Duodenal mucosa (tissue), 2 donors: Measurements from ENCODE around the gene IL17REL.

Experiments
- H3K27ac ChIP-seq: one replicate; pipeline ENCODE4 v1.7.0; 2013; ENCODE audit warnings: low read depth, low read length
- H3K27me3 ChIP-seq, 2 donors: one replicate each; pipeline ENCODE4 v1.7.0; 2013; ENCODE audit warnings: low read length in 2 of 2, control low read depth in 1 of 2; ENCODE audit not compliant: insufficient read depth in 2 of 2, control insufficient read depth in 1 of 2
- H3K36me3 ChIP-seq, 2 donors: one replicate each; pipeline ENCODE4 v1.7.0; 2013; ENCODE audit warnings: low read length in 2 of 2, control low read depth in 1 of 2; ENCODE audit not compliant: insufficient read depth in 2 of 2, control insufficient read depth in 1 of 2
- H3K4me1 ChIP-seq, 2 donors: one replicate each; pipeline ENCODE4 v1.7.0; 2013; ENCODE audit warnings: low read length in 2 of 2, control low read depth in 1 of 2; ENCODE audit not compliant: insufficient read depth in 2 of 2, control insufficient read depth in 1 of 2
- H3K4me3 ChIP-seq, 2 donors: one replicate each; pipeline ENCODE4 v1.7.0; 2013; ENCODE audit warnings: low read length in 2 of 2, low read depth in 1 of 2
- H3K9ac ChIP-seq, 2 donors: one replicate each; pipeline ENCODE4 v1.7.0; 2013; ENCODE audit warnings: low read length in 2 of 2, low read depth in 1 of 2
- H3K9me3 ChIP-seq, 2 donors: one replicate each; pipeline ENCODE4 v1.7.0; 2013; ENCODE audit warnings: low read length in 2 of 2, control low read depth in 1 of 2; ENCODE audit not compliant: control insufficient read depth in 1 of 2

Gene IL17REL

GRCh38 chr22:50019316-50019715 is 6.8 kb upstream of the IL17REL start:
- Histone ChIP-seq H3K36me3 (no peaks in the 10 kb centered on the region), H3K4me3 (no peak overlapping the region), H3K4me1 (peaks cover 0 to 3% of the 10 kb centered on the region in 2 donors), H3K9me3 (no peaks in the 10 kb centered on the region), H3K27ac (no peak overlapping the region), H3K9ac (no peak overlapping the region), H3K27me3 (peaks cover 11 to 46% of the 10 kb centered on the region in 2 donors)

DNA sequence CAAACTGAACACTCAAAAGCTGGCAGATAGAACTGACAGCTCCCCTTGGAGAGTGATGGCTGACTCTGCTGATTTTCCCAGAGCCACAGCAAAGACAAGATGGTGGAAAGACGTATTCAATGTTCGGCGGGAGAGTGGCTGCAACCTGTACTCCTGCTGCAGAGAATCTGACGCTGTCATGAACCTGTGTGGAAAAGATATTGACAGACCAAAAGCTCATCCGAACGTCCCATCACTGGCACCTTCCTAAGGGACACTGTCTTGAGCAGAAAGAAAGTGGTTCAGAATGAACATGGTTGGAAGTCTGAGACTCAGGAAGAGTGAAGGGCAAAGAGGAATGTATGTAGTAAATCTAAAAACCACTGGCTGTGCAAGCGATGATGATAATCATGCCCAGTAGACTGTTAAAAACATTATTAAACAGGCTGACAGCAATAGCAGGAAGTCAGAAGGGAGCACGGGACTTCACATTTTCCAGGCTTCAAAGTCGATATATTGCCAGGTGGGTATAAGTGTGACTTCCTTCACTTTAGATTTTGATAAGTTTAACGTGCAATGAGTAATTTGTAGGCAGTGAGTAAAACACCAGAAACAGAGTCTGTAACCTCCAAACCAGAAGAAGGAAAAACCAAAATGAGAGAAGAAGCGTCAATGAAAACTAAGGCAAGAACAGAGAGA is 6.2 kb upstream of the IL17REL start:
- H3K4me3 ChIP-seq: no peak overlapping the region
- H3K27me3 ChIP-seq: peaks cover 16 to 52% of the 10 kb centered on the region in 2 donors
- no peaks in the 10 kb centered on the region for H3K36me3 ChIP-seq
- peaks cover 0 to 3% of the 10 kb centered on the region in 2 donors for H3K4me1 ChIP-seq
- no peak overlapping the region for H3K27ac ChIP-seq
- H3K9ac ChIP-seq: no peak overlapping the region
- H3K9me3 ChIP-seq: no peaks in the 10 kb centered on the region

DNA sequence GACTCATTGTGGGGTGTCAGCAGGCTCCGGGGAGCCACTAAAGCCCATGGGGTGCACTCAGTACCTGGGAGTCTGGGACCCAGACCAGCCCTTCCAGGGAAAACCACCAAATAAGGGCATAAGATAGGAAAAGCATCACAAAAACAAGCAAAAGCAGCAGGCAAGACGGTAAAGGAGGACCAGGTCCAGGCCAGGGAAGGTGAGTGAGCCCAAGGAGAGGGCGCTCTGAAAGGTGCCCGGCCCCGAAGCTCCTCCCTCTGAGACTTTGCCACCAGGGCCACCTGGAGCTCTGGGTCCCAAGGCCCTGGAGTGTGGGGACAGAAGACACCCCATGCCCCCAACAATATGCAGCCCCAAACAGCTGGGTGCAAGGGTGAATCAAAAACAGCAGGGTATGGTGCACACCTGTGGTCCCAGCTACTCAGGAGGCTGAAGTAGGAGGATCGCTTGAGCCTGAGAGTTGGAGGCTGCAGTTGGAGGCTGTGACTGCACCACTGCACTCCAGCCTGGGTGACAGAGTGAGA is 5.2 kb upstream of the IL17REL start:
- no peaks in the 10 kb centered on the region for H3K36me3 ChIP-seq
- no peaks in the 10 kb centered on the region for H3K9me3 ChIP-seq
- no peak overlapping the region for H3K27ac ChIP-seq
- H3K4me1 ChIP-seq: peaks cover 0 to 3% of the 10 kb centered on the region in 2 donors
- H3K9ac ChIP-seq: no peak overlapping the region
- no peak overlapping the region for H3K4me3 ChIP-seq
- peaks cover 24 to 52% of the 10 kb centered on the region in 2 donors for H3K27me3 ChIP-seq

- Histone ChIP-seq H3K27ac (no peak overlapping the region), H3K36me3 (no peaks in the 10 kb centered on the region), H3K4me1 (peaks cover 3 to 4% of the 10 kb centered on the region in 2 donors), H3K27me3 (peaks cover 31 to 54% of the 10 kb centered on the region in 2 donors), H3K9ac (no peak overlapping the region), H3K4me3 (no peak overlapping the region), H3K9me3 (no peaks in the 10 kb centered on the region)
These were observed 4.6 kb upstream of the IL17REL start for GRCh38 chr22:50016988-50017700.

GRCh38 chr22:50016308-50016987 is 3.9 kb upstream of the IL17REL start:
- no peaks in the 10 kb centered on the region for H3K9me3 ChIP-seq
- no peak overlapping the region for H3K9ac ChIP-seq
- H3K4me1 ChIP-seq: peaks cover 7% of the 10 kb centered on the region in 2 donors
- H3K27me3 ChIP-seq: peaks cover 38 to 55% of the 10 kb centered on the region in 2 donors
- H3K27ac ChIP-seq: no peak overlapping the region
- no peak overlapping the region for H3K4me3 ChIP-seq
- H3K36me3 ChIP-seq: no peaks in the 10 kb centered on the region

GRCh38 chr22:50015451-50016307 is 3.1 kb upstream of the IL17REL start:
- Histone ChIP-seq H3K4me3 (no peak overlapping the region), H3K27me3 (peaks cover 43 to 54% of the 10 kb centered on the region in 2 donors), H3K9ac (no peak overlapping the region), H3K9me3 (no peaks in the 10 kb centered on the region), H3K36me3 (no peaks in the 10 kb centered on the region), H3K27ac (no peak overlapping the region), H3K4me1 (peaks cover 9 to 10% of the 10 kb centered on the region in 2 donors)

DNA sequence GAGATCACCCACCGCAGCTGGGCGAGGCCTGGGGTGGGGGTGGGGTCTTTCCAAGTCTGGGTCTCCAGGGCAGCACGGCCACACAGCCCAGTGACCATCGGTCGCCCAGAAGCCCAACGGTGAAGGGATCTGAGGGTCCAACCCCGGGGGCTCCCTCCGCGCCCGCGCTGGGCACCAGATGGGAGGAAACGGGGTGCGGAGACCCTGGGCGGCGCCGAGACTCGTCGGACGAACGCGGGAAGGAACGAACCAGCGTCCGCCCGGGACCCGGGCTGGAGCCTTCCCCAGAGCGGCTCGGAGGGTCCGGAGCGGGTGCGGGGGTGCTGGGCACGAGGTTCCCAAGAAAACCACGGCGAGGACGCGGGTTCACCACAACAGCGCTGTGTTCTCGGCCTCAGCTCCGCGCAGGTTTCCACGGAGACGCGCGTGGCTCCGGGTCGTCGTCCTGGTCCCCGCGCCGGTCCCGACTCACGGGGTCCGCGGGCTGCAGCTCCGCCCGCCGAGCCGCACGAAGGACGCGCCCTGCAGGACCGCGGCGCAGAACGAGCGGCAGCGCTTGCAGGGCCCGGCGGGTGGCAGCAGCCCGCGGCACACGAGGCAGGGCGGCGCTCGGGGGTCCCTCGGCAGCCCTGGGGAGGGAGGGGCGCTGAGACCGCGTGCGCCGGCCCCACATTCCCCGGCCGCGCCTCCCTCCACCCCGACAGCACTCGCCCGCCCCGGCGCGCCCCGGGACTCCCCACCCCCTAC is 2.3 kb upstream of the IL17REL start:
- H3K27ac ChIP-seq: no peak overlapping the region
- peaks cover 43 to 51% of the 10 kb centered on the region in 2 donors for H3K27me3 ChIP-seq
- no peaks in the 10 kb centered on the region for H3K9me3 ChIP-seq
- peaks cover 9 to 10% of the 10 kb centered on the region in 2 donors for H3K4me1 ChIP-seq
- H3K4me3 ChIP-seq: no peak overlapping the region
- H3K36me3 ChIP-seq: no peaks in the 10 kb centered on the region
- no peak overlapping the region for H3K9ac ChIP-seq

GRCh38 chr22:50014053-50014501 is 1.5 kb upstream of the IL17REL start:
- H3K36me3 ChIP-seq: no peaks in the 10 kb centered on the region
- H3K4me3 ChIP-seq: no peak overlapping the region
- H3K9me3 ChIP-seq: no peaks in the 10 kb centered on the region
- H3K27me3 ChIP-seq: peaks cover 43 to 45% of the 10 kb centered on the region in 2 donors
- H3K27ac ChIP-seq: no peak overlapping the region
- no peak overlapping the region for H3K9ac ChIP-seq
- H3K4me1 ChIP-seq: peaks cover 9 to 10% of the 10 kb centered on the region in 2 donors
